Erythroblast (primary cell): Measurements from ENCODE around the gene GGCT.

Experiments used
- GATA1 ChIP-seq: IDR thresholded peaks from 2 replicates; pipeline ENCODE4 v1.6.1; 2011; ENCODE audit warnings: low read depth, mild to moderate bottlenecking, control low read depth, low read length, moderate library complexity
- POLR2A ChIP-seq: IDR thresholded peaks from 2 replicates; pipeline ENCODE4 v1.6.1; 2011; ENCODE audit warnings: mild to moderate bottlenecking, low read length

DNA sequence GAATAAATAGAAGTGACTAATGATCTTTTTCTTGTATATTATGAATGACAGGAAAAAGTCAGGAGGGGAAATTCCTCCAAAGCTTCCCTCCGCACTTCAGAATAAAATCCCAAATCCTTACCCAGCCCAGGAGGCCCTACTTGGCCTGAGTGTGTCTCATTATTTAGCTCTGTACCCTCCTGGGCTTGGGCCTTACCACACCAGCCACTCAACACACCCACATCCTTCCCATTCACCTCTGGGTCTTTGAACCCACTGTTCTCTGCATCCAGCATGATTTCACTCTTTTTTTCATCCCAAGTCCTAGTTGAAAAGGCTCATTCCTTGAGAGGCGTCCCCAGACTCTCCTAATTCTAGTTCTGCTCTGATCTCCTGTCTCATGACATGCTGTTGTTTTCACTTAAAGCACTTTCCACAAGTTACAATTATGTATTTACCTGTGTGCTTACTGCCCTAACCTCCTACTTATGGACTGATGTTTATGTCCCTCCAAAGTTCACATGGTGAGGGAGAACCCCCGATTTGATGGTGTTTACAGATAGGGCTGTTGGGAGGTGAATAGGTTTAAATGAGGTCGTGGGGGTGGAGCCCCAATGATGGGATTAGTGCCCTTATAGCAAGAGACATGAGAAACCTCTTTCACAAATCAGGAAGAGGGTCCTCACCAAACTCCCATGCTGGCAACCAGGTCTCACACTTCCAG, 32.4 kb downstream of the GGCT start:
- no peak for TF ChIP-seq POLR2A
- TF ChIP-seq GATA1, result no peak
